Spleen (tissue), 7 donors: ENCODE results near the gene WDR91.

Experiments used
- POLR2A ChIP-seq, 3 donors: fragments of 450-650 bp; IDR thresholded peaks; one replicate each; pipeline ENCODE4 v1.5.1; 2017; ENCODE audit warnings: antibody characterized with exemption in 3 of 3, mild to moderate bottlenecking in 1 of 3
- TF ChIP-seq, protein P1 (sequence below), 11 experiments: fragments of 200-600 bp in 7 of 11; fragments of 450-650 bp in 4 of 11; sonication (generic) in 4 of 11; IDR thresholded peaks in 8 of 11; conservative IDR thresholded peaks in 3 of 11; 1 replicate in 7 of 11; 2 replicates in 4 of 11; pipeline versions ENCODE4 v1.4.0 to v1.8.0; 2016 to 2021; ENCODE audit warnings: antibody characterized with exemption in 11 of 11, inconsistent platforms in 4 of 11, mild to moderate bottlenecking in 1 of 11
- donor health status: DM: no; HTN: no; CAD: no; lungs with moderate emphysema.
- donor health status: DM: no; HTN: no; CAD: no.
- donor health status: DM: no; HTN: no; CAD: no.

DNA sequence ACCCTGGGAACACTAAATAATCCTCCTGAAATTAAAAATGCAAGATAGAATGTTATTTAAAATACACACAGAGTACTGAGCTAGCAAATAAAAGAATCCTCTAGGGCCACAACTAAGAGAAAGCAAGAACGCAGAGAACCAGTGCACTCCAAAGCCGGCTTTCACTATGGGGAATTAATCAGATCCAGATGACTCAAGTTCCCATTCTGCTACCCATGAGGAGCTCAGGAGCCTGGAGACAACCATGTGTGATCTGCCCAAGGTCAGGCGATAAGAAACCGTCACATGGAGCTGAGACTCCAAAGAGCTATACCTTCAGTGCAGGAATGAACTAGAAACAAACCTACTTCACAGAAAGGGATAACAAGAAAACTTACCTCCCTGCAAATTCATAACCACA is 21.4 kb downstream of the WDR91 start:
- TF ChIP-seq POLR2A (IDR thresholded peaks at IDR 0.05), result no peak
- TF ChIP-seq, protein P1, sequence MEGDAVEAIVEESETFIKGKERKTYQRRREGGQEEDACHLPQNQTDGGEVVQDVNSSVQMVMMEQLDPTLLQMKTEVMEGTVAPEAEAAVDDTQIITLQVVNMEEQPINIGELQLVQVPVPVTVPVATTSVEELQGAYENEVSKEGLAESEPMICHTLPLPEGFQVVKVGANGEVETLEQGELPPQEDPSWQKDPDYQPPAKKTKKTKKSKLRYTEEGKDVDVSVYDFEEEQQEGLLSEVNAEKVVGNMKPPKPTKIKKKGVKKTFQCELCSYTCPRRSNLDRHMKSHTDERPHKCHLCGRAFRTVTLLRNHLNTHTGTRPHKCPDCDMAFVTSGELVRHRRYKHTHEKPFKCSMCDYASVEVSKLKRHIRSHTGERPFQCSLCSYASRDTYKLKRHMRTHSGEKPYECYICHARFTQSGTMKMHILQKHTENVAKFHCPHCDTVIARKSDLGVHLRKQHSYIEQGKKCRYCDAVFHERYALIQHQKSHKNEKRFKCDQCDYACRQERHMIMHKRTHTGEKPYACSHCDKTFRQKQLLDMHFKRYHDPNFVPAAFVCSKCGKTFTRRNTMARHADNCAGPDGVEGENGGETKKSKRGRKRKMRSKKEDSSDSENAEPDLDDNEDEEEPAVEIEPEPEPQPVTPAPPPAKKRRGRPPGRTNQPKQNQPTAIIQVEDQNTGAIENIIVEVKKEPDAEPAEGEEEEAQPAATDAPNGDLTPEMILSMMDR (IDR thresholded peaks at IDR 0.05 in 8 of 11, conservative IDR thresholded peaks at IDR 0.05 in 3 of 11), result no peak
